Uterus (tissue), 2 donors: ENCODE results near the gene UBE2B.

Experiments
- POLR2A ChIP-seq, 2 donors: fragments of 450-650 bp; IDR thresholded peaks; one replicate each; pipeline ENCODE4 v1.6.1; 2016; ENCODE audit warnings: antibody characterized with exemption in 2 of 2, mild to moderate bottlenecking in 1 of 2, moderate library complexity in 1 of 2
- TF ChIP-seq, protein P1 (sequence below), 4 experiments: fragments of 200-600 bp in 2 of 4; fragments of 450-650 bp in 2 of 4; sonication (generic) in 2 of 4; IDR thresholded peaks; one replicate each; pipeline ENCODE4 v1.5.1; 2016 to 2019; ENCODE audit warnings: antibody characterized with exemption in 4 of 4, mild to moderate bottlenecking in 2 of 4, moderate library complexity in 1 of 4

DNA sequence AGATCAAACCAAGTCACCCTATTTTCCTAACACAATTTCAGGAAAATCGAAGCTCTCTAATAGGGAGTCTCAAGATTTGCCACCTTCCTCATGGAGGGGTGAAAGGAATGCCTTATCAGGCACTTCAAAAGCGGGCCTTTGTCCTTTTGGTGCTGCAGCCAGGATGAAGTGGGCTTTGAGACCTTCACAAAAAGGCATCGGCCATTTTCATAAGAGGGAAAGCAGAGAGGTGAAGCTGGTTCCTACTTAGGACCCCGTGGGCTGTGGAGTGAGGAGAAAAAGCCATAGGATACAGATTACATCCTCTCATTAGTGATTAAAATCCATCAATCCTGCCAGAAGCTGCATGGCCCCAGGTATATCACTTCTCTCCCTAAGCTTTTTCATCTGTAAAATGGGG, 39.5 kb downstream of the UBE2B start:
- TF ChIP-seq, protein P1, sequence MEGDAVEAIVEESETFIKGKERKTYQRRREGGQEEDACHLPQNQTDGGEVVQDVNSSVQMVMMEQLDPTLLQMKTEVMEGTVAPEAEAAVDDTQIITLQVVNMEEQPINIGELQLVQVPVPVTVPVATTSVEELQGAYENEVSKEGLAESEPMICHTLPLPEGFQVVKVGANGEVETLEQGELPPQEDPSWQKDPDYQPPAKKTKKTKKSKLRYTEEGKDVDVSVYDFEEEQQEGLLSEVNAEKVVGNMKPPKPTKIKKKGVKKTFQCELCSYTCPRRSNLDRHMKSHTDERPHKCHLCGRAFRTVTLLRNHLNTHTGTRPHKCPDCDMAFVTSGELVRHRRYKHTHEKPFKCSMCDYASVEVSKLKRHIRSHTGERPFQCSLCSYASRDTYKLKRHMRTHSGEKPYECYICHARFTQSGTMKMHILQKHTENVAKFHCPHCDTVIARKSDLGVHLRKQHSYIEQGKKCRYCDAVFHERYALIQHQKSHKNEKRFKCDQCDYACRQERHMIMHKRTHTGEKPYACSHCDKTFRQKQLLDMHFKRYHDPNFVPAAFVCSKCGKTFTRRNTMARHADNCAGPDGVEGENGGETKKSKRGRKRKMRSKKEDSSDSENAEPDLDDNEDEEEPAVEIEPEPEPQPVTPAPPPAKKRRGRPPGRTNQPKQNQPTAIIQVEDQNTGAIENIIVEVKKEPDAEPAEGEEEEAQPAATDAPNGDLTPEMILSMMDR (IDR thresholded peaks at IDR 0.05) = no peak
- no peak for TF ChIP-seq POLR2A (IDR thresholded peaks at IDR 0.05)
